MM.1S (cell line): ENCODE measurements around the gene CHRM4.

Source experiments
- DNase-seq: peaks from one replicate; pipeline ENCODE4 v3.0.0-alpha.2; 2015
- H2AFZ ChIP-seq: fragments of 300-600 bp; sonication (generic); 2 replicates; pipeline ENCODE4 v1.6.0; 2016; ENCODE audit warnings: antibody characterized with exemption, low read length
- H3F3A ChIP-seq: fragments of 300-600 bp; sonication (generic); 2 replicates; pipeline ENCODE4 v1.6.1; 2016; ENCODE audit warnings: mild to moderate bottlenecking, antibody characterized with exemption, low read length, moderate library complexity, mixed read lengths; ENCODE audit not compliant: insufficient read depth
- H3K27ac ChIP-seq: fragments of 300-600 bp; sonication (generic); 2 replicates; pipeline ENCODE4 v1.5.1; 2016; ENCODE audit warnings: mild to moderate bottlenecking, low read length
- H3K27me3 ChIP-seq: fragments of 300-600 bp; sonication (generic); replicated peaks from 2 replicates; pipeline ENCODE4 v1.6.0; 2016; ENCODE audit warnings: low read length; ENCODE audit not compliant: insufficient read depth
- H3K36me3 ChIP-seq: fragments of 300-600 bp; sonication (generic); replicated peaks from 2 replicates; pipeline ENCODE4 v1.6.1; 2016; ENCODE audit warnings: mild to moderate bottlenecking, low read length, mixed read lengths; ENCODE audit not compliant: insufficient read depth
- H3K4me1 ChIP-seq: fragments of 300-600 bp; sonication (generic); 2 replicates; pipeline ENCODE4 v1.6.1; 2016; ENCODE audit warnings: low read length, mixed read lengths
- H3K4me2 ChIP-seq: fragments of 300-600 bp; sonication (generic); 2 replicates; pipeline ENCODE4 v1.6.0; 2016; ENCODE audit warnings: low read depth, low read length
- H3K4me3 ChIP-seq: fragments of 300-600 bp; sonication (generic); 2 replicates; pipeline ENCODE4 v1.5.1; 2016; ENCODE audit warnings: low read length, mixed read lengths
- H3K79me2 ChIP-seq: fragments of 300-600 bp; sonication (generic); 2 replicates; pipeline ENCODE4 v1.6.1; 2016; ENCODE audit warnings: mixed run types, low read length, mixed read lengths
- H3K9ac ChIP-seq: fragments of 300-600 bp; sonication (generic); 2 replicates; pipeline ENCODE4 v1.6.1; 2016; ENCODE audit warnings: low read length, mixed read lengths
- H3K9me2 ChIP-seq: fragments of 300-600 bp; sonication (generic); replicated peaks from 2 replicates; pipeline ENCODE4 v1.6.1; 2016; ENCODE audit warnings: mild to moderate bottlenecking, low read length, mixed read lengths; ENCODE audit not compliant: insufficient read depth
- H3K9me3 ChIP-seq: fragments of 300-600 bp; sonication (generic); replicated peaks from 2 replicates; pipeline ENCODE4 v1.6.1; 2016; ENCODE audit warnings: mild to moderate bottlenecking, low read length, mixed read lengths; ENCODE audit not compliant: insufficient read depth
- H4K20me1 ChIP-seq: fragments of 300-600 bp; sonication (generic); 2 replicates; pipeline ENCODE4 v1.6.1; 2016; ENCODE audit warnings: mild to moderate bottlenecking, low read length, moderate library complexity, mixed read lengths; ENCODE audit not compliant: insufficient read depth
- CTCF ChIP-seq: fragments of 300-600 bp; sonication (generic); IDR thresholded peaks from 2 replicates; pipeline ENCODE4 v1.5.1; 2016; ENCODE audit warnings: antibody characterized with exemption, low read length, mixed read lengths
- EZH2phosphoT487 ChIP-seq: fragments of 300-600 bp; sonication (generic); IDR thresholded peaks from 2 replicates; pipeline ENCODE4 v1.6.1; 2018; ENCODE audit warnings: antibody characterized with exemption, low read length

Gene CHRM4

GRCh38 chr11:46367244-46367915 lies 24.2 kb downstream of the CHRM4 start:
- no peak overlapping the region for H3K27ac ChIP-seq

DNA sequence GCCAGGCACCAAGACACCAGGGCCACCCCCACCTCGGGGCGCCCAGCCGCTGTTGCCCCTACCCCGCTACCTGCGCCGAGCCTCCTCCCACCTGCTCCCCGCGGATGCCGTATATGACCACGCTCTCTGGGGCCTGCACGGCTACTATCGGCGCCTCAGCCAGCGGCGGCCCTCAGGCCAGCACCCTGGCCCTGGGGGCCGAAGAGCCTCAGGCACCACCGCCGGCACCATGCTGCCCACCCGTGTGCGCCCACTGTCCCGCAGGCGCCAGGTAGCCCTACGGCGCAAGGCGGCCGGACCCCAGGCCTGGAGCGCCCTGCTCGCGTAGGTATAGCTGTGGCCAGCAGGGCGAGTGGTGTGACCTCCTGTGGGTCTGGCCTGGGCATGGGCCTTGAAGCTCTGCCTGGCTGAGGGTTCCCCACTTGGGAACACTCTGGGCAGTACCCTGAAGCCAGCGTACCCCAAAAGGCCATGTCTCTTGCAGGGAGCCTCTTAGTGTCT lies 24.9 kb downstream of the CHRM4 start:
- TF ChIP-seq CTCF: no peak
- no peak for TF ChIP-seq EZH2phosphoT487
- no peaks in the 10 kb centered on the region for H3K9me2 ChIP-seq
- no peaks in the 10 kb centered on the region for H3K4me1 ChIP-seq
- H3K9me3 ChIP-seq: no peaks in the 10 kb centered on the region
- no peak overlapping the region for H3K4me3 ChIP-seq
- H3K36me3 ChIP-seq: no peaks in the 10 kb centered on the region
- H3K4me2 ChIP-seq: no peak overlapping the region
- H3F3A ChIP-seq: no peaks in the 10 kb centered on the region
- H2AFZ ChIP-seq: no peak overlapping the region
- no peaks in the 10 kb centered on the region for H3K27me3 ChIP-seq
- no peak overlapping the region for H3K27ac ChIP-seq
- no peak overlapping the region for H3K9ac ChIP-seq
- no peak for DNase-seq
- no peaks in the 10 kb centered on the region for H4K20me1 ChIP-seq
- peaks cover 13% of the 10 kb centered on the region for H3K79me2 ChIP-seq

More at GRCh38 chr11:46367244-46367915, 24.2 kb downstream of the CHRM4 start:
- Histone ChIP-seq H3K4me2 (no peak overlapping the region), H3F3A (no peaks in the 10 kb centered on the region), H3K4me1 (no peaks in the 10 kb centered on the region), H3K4me3 (no peak overlapping the region), H3K9ac (no peak overlapping the region), H3K79me2 (peaks cover 7% of the 10 kb centered on the region; the same call in 1 of the 2 replicates), H3K27me3 (no peaks in the 10 kb centered on the region), H3K9me3 (no peaks in the 10 kb centered on the region), H4K20me1 (no peaks in the 10 kb centered on the region), H2AFZ (no peak overlapping the region), H3K9me2 (no peaks in the 10 kb centered on the region), H3K36me3 (no peaks in the 10 kb centered on the region)
- DNase-seq: no peak
- TF ChIP-seq EZH2phosphoT487 (no peak), CTCF (peak; percentile 59)

GRCh38 chr11:46366260-46366659 lies 25.3 kb downstream of the CHRM4 start:
- Histone ChIP-seq H3F3A (no peaks in the 10 kb centered on the region), H3K79me2 (peaks cover 18% of the 10 kb centered on the region), H3K27ac (no peak overlapping the region)

More at GRCh38 chr11:46366260-46366659, 25.3 kb downstream of the CHRM4 start:
- H3K4me1 ChIP-seq: no peaks in the 10 kb centered on the region
- no peak for DNase-seq
- H3K9ac ChIP-seq: no peak overlapping the region
- H3K36me3 ChIP-seq: no peaks in the 10 kb centered on the region
- H4K20me1 ChIP-seq: no peaks in the 10 kb centered on the region
- no peaks in the 10 kb centered on the region for H3K9me2 ChIP-seq
- H3K9me3 ChIP-seq: no peaks in the 10 kb centered on the region
- no peak overlapping the region for H3K4me2 ChIP-seq
- H3K27me3 ChIP-seq: no peaks in the 10 kb centered on the region
- TF ChIP-seq CTCF: no peak
- H3K4me3 ChIP-seq: no peak overlapping the region
- no peak overlapping the region for H2AFZ ChIP-seq
